GM12878 (cell line): ENCODE results near the gene C2orf69. TPM values are rescaled to one million over a fixed set of nuclear protein-coding genes. Genes with fewer than 3 reads are reported as not detected.

Source experiments
- EED ChIP-seq: sonication (generic); IDR thresholded peaks from 2 replicates; pipeline ENCODE4 v1.6.1; 2016; ENCODE audit warnings: antibody characterized with exemption, low read depth
- HDGF ChIP-seq: fragments of 450-650 bp; IDR thresholded peaks from 2 replicates; pipeline ENCODE4 v1.6.1; 2016; ENCODE audit warnings: antibody characterized with exemption
- IRF4 ChIP-seq: IDR thresholded peaks from 2 replicates; pipeline ENCODE4 v1.6.1; 2011; ENCODE audit warnings: low read depth, low read length
- MAX ChIP-seq: IDR thresholded peaks from 2 replicates; pipeline ENCODE4 v1.6.1; 2012; ENCODE audit warnings: low read depth, low read length, improper control_type of control experiment
- MLLT1 ChIP-seq: fragments of 450-650 bp; IDR thresholded peaks from 2 replicates; pipeline ENCODE4 v1.6.1; 2016; ENCODE audit warnings: mild to moderate bottlenecking
- NFIC ChIP-seq: IDR thresholded peaks from 2 replicates; pipeline ENCODE4 v1.6.1; 2012; ENCODE audit warnings: low read depth, mild to moderate bottlenecking, inconsistent platforms, low read length, moderate library complexity
- NFXL1 ChIP-seq: fragments of 450-650 bp; IDR thresholded peaks from 2 replicates; pipeline ENCODE4 v1.6.1; 2017; ENCODE audit warnings: antibody characterized with exemption, mild to moderate bottlenecking, borderline replicate concordance
- NRF1 ChIP-seq: conservative IDR thresholded peaks from 2 replicates; pipeline ENCODE4 v1.6.1; 2011; ENCODE audit warnings: mild to moderate bottlenecking, low read depth, low read length, improper control_type of control experiment
- RUNX3 ChIP-seq: IDR thresholded peaks from 2 replicates; pipeline ENCODE4 v1.6.1; 2012; ENCODE audit warnings: low read length, inconsistent platforms
- ZBTB11 ChIP-seq: fragments of 450-650 bp; formaldehyde crosslinking; IDR thresholded peaks from 2 replicates; pipeline ENCODE4 v1.5.0; 2022; ENCODE audit warnings: mild to moderate bottlenecking, missing genetic modification characterization
- ZNF274 ChIP-seq: IDR thresholded peaks from one replicate; pipeline ENCODE4 v1.8.0; 2011; ENCODE audit not compliant: insufficient read length, insufficient read depth
- polyA plus RNA-seq, 11 experiments: library from polyadenylated mRNA; depleted of rRNA in 4 of 11; unstranded in 6 of 11; stranded (reverse) in 5 of 11; fragments of >200 nt; fragmentation: Nextera tagmentation in 4 of 11; fragmentation: Illumina TruSeq in 1 of 11; extraction: Ambion mirVana in 4 of 11; extraction: Trizol in 1 of 11; gene quantifications; 1 replicate in 1 of 11; 2 replicates in 10 of 11; pipeline versions ENCODE4 v1.2.1 to v1.2.3, GENCODE V29; 2011 to 2016; ENCODE audit warnings: inconsistent platforms in 2 of 11, missing spikeins in 2 of 11, low read depth in 1 of 11
- total RNA-seq, 4 experiments: library from RNA; depleted of rRNA in 3 of 4; stranded (reverse); fragments of >200 nt in 3 of 4; fragmentation: Illumina TruSeq in 1 of 4; extraction: Trizol in 1 of 4; gene quantifications; 2 replicates each; pipeline versions ENCODE4 v1.2.1 to v1.2.3, GENCODE V29; 2013 to 2021

C2orf69 gene
- total and polyA plus RNA-seq, 10 of the 15 experiments (the other 5 are each of a cell fraction or from before 2014, with no cell fraction given): 6.3 to 20.3 (median 11.1) TPM

GRCh38 chr2:199911052-199911876 lies at the start of gene C2orf69 (continued):
- TF ChIP-seq ZBTB11 (CRISPR knock-in tag) (no peak), IRF4 (no peak), EED (peak; percentile 38), RUNX3 (peak; percentile 26), ZNF274 (no peak), MAX (no peak; the same call in 1 of the 2 replicates), HDGF (peak; percentile 52; the same call in 1 of the 2 replicates), MLLT1 (no peak), NFXL1 (no peak), NFIC (no peak), NRF1 (peak; percentile 23; the same call in 1 of the 2 replicates)
- TF ChIP-seq, all 136 proteins: peak for 48
